ENCODE data around the gene BRSK2.

BRSK2 gene

DNA sequence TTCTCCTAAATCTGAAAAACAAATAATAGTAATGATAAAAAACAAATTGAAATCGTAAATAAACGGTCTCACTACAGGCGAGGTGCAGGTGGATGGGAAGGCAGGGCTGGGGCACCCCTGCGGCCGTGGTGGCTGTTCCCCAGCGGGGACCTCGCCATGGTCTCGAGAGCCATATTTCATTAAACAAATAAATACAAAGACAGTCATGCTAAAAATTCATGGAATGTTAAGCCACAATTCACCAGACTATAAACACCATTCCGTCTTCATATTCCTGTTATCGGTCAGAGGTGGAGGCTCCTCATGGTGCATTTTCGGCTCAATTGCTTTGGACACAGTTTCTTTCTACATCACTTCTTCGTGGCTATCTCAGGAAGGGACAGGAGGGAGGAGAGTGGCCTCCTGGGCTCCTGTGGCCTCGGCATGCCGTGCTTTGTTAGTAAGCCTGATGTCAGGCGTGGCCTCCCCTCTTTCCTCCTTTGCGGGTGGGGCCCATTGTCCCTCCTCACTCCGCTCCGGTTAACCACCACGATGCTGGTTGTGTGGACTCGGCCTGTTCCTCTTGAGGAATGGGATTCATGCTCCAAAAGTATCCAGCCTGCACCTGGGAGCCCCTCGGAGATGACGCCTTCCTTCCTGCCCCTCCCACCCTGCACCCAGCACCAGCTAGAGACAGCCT lies 16.1 kb upstream of the BRSK2 start:
- in situ Hi-C loops (cut with HindIII; ENCODE audit: low sequenced_read_pairs): no loop called here

DNA sequence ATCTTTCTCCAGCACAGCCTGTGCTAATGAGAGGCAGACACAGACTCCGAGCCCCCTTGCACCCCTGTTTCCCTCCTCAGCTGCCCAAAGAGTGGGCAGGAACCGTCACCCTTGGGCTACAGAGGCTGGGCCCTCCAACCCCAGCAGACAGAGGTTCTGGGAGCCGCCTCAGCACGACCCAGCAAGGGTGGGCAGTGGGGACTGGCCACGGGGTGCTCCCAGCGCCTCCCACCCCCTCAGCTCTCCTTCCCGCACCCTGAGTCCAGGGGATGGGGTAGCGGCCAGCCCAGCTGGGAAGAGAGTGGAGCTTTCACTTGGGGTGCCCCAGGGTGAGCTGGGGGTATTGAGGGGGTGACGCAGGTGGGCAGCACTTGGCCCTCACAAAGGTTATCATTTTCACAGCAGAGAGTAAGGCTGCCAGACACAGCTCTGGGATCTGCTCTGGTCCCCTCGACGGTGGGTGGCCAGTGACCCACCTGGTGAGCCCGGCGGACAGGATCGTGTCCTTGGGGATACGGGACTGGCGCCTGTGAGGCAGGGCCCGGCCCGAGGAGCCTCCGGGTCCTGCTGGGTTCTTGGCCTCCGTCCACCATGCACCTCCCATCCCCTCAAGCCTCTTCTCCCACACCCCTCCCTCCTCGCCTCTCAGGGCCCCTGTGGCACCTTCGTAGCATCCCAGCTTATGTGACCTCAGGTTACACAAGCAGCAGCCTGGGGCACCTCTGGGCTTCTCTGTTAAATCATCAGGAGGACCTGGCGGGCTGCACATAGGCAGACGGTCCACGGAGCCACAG lies 14.4 kb upstream of the BRSK2 start:
- in situ Hi-C loops (cut with HindIII; ENCODE audit: low sequenced_read_pairs): no loop called here

DNA sequence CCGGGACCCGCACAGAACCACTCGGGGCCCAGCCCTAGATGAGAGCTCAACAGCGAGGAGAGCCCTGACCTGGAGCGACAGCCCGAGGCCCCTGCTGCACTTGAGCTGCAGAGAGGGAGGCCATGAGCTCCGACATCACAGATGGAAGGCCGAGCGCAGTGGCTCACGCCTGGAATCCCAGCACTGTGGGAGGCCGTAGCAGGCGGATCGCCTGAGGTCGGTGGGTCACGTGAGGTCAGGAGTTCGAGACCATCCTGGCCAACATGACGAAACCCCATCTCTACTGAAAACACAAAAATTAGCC lies 13.8 kb upstream of the BRSK2 start:
- in situ Hi-C loops (cut with HindIII; ENCODE audit: low sequenced_read_pairs): no loop called here

- in situ Hi-C loops (cut with HindIII; ENCODE audit: low sequenced_read_pairs): no loop called here
These were observed 12.4 kb upstream of the BRSK2 start for GRCh38 chr11:1377231-1377780.

DNA sequence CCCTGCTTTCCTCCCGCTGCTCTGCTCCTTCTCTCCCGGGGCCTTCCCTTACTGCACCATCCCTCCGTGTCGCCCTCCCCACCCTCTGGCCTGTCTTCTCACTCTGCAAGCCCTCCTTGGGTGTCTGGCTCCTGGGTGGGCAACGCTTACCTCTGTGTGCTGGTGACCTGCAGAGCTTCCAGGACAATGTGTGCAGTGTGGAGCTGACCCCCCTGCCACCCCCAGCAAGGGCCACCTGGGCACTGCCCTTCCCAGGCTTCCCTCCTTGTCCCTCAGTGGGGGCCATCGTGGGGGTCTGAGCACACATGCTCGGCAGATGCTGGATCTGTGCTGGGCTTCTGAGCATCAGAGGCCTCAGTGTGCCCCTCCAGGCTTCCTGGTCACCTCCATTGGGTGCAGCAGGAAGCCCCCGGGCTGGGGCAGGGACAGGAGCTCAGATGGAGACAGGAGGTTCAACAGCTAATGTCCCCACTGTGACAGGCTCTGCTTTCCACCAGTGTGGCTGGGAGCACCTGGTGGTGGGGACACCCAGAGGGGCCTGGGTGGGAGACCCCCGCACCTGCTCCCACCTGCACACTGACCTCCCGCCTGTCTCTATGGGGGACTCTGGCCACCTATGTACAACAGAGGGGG lies 7.8 kb upstream of the BRSK2 start:
- in situ Hi-C loops (cut with HindIII; ENCODE audit: low sequenced_read_pairs): no loop called here

DNA sequence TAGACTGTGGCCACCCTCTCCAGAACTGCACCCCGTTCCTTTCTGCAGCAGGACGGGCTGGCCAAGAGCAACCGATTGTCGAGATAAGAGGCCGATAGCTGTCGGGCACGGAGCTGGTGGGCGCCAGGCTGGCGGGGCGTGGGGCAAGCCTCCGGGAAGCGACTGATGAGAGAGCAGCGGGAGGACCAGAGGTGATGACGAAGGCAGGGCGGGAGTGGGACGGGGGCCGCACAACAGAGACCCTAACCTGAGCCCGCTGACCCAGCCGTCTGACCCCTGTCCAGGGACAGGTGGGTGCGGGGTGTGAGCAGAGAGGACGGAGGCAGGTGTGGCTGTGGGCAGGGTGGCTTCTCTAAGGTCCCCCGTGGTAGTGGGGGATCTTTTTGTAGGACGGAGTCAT lies 7.3 kb upstream of the BRSK2 start:
- in situ Hi-C loops (cut with HindIII; ENCODE audit: low sequenced_read_pairs): no loop called here

DNA sequence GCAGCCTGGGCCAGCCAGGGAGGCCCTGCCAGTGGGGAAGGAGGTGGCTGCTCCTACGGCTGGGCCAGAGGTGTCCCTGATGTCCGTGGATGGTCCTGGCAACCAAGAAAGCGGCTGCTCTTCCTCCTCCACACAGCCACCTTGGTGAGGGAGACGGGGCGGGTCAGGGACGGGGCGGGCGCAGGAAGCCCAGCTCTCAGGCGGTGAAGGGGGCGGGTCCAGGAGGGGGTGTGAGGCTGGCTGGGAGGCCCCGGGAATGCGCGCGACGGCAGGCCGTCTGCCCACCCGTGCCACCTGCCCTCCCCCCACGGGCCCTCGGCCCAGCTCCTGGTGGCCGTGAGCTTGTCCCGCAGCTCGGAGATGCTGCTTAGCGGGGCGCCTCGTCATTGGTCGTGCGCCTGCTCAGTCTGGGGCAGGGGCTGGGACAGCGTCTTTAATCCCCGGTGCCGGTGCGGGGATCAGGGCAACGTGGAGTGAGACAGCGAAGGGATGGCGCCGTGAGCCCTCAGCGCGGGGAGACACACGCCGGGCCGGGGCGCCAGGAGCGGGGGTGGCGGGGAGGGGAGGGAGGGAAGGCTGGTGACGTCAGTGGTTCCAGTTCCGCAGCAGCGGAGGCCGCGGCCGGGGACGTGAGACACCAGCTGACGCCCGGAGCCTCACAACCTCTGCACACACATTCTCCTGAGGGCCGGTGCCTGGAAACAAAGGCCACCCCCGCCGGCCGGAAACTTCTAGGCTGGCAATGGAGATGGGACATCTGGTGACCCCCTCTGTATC lies 6.7 kb upstream of the BRSK2 start:
- in situ Hi-C loops (cut with HindIII; ENCODE audit: low sequenced_read_pairs): no loop called here

GRCh38 chr11:1384199-1384970 lies 5.3 kb upstream of the BRSK2 start:
- in situ Hi-C loops (cut with HindIII; ENCODE audit: low sequenced_read_pairs): no loop called here

DNA sequence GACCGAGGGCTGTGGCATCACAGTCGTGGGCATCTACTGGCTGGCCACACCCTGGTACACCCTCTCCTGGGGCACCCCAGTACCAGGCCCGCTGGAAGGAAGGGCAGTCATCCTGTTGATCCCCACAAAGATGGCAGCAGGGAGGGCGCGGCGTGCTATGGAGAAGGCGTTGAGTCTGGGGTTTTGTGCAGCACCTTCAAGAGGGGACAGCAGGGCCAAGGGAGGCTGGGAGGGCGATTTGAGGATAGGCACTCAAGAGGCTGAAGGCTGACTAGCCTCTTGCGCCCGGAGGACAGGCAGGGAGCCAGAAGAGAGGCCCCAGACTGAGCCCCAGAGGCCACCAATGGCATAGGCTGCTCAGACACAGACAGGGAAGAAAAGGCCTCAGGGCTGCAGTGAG lies 2.2 kb upstream of the BRSK2 start:
- in situ Hi-C loops (cut with HindIII; ENCODE audit: low sequenced_read_pairs): no loop called here

GRCh38 chr11:1387961-1388762 lies 1.6 kb upstream of the BRSK2 start:
- in situ Hi-C loops (cut with HindIII; ENCODE audit: low sequenced_read_pairs): no loop called here

DNA sequence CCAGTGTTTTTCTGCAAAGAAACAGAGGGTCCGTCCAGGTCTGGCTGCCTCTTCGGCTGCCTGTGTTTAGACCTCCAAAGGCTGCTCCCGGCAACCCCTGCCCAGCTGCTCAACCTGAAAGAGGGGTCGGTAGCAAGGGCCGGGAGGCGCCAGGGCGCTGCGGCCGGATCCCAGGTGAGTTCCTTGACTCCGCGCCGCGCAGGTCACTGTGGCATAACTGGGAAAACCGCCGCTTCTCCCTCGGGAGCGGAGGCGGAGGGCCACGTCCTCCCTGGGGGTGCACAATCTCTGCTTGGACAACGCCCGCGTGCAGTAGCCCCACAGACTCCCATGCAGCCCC lies 1.0 kb upstream of the BRSK2 start:
- in situ Hi-C loops (cut with HindIII; ENCODE audit: low sequenced_read_pairs): no loop called here

- in situ Hi-C loops (cut with HindIII; ENCODE audit: low sequenced_read_pairs): no loop called here
These were observed 417 bp upstream of the BRSK2 start for GRCh38 chr11:1389103-1389931.

DNA sequence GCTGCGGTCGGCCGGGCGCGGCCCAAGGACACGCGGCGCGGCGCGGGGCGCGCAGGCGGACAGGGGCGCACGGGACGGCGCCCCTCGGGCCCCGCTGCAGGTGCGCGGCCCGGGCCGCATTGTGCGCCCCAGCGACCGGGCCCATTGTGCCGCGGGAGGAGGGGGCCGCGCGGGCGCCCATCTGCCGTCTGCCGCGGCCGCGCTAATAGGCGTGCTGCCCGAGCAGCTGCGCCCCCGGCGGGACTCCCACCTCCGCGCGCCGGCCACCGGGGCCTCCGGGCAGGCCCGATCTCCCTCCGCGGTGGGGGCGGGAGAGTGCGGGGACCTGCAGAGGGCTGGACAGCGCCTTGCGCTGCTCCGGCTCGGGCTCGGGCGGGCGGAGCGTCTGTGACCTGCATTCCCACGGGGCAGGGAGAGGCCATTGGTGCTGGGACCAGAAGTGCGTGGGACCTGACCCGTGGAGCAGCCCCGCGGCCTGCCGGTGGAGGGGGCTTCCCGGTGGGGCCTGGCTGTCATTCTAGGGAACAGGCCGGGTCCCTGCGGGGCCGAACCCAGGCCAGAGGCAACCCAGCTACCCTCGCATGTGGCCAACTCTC lies 933 bp downstream of the BRSK2 start:
- in situ Hi-C loops (cut with HindIII; ENCODE audit: low sequenced_read_pairs): no loop called here

DNA sequence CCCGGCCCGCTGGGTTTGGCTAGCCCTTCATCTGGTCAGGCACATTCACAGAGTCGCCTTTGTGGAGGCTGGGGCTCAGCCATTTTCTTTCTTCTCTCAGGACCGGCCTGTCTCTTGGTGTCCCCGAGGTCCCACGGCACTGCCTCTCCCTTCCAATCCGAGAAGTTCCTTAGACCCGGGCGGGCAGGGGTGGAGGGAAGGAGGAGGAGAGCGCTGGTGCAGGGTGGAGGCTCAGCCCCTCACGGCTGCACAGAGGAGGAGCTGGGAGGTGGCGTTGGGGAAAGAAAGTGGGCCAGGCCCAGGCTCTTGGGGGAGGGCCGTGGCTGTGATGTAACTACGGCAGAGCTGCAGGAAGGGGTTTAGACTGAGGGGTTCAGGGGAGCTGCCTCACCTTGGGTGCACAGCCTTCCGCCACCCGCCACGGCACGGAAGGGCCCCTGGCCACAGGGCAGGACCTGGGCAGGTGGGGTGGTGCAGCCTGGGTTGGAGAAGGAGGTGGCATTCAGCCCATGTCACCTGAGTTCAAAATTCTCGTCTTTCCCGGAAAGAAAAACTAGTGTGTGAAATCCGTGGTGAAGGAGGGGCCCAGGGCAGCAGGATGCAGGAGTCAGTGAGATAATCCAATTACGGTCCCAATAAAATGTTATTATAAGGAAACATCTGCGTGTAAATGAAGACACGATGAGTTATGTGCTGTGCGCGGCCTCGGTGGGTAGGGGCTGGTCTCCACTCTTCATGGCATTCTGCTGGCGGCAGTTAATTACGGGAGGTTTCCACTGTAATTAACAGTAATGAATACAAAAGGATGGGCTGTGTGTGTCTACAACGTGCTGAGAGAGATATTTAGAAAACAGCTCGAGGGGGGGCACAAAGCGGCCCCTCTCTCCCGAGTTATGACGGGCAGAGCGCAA lies 1.7 kb downstream of the BRSK2 start:
- in situ Hi-C loops (cut with HindIII; ENCODE audit: low sequenced_read_pairs): no loop called here

DNA sequence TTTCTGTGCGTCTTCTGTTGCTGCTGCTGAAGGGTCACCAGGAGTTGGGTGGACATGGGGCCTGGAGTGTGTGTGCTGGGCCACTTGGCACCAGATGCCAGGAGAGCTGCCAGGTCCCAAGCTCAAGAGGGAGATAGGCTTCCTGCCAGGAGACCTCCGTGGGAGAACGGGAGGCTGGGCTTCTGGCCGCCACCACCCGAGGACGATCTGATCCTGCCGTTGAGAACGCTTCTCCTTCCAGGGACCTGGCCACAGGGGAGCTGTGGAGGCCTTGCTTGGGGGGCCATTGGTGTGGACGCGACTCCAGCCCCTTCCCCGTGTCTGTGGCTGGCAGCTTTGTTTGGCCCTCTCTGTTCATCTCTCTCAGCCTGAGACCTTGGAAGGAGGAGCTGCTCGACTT lies 2.4 kb downstream of the BRSK2 start:
- in situ Hi-C loops (cut with HindIII; ENCODE audit: low sequenced_read_pairs): no loop called here

DNA sequence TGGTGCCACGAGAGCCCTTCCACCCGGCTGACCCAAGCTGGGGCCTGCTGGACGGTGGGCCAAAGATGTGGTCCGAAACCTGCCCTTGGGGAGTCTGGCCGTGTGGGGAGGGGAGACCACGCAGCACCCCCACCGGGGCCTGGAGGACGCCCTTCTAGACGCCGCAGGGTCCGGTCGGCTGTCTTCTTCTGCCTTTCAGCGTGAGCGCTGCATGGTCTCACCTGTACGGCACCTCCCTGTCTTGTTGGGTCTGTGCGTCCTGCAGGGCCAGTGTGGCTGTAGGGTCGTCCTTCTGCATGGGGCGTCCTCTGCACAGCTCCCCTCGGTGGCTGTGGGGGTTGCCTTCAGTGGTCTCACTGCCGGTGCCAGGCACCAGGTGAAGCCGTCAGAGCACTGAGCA lies 2.8 kb downstream of the BRSK2 start:
- in situ Hi-C loops (cut with HindIII; ENCODE audit: low sequenced_read_pairs): no loop called here

GRCh38 chr11:1393038-1393710 lies 3.4 kb downstream of the BRSK2 start:
- in situ Hi-C loops (cut with HindIII; ENCODE audit: low sequenced_read_pairs): no loop called here
